ENCODE data around the gene FBXO31. TPM values are rescaled to one million over a fixed set of nuclear protein-coding genes. Genes with fewer than 3 reads are reported as not detected.
"Not testable (repeated sequence)": the region's sequence is repeated elsewhere in the genome, so short reads cannot be mapped to it uniquely, and the experiment has no call there.

The FBXO31 gene
- total and polyA plus RNA-seq, 2 of the 13 experiments (the other 11 are each of a cell fraction or from before 2014, with no cell fraction given), result 92.4 to 101 TPM

DNA sequence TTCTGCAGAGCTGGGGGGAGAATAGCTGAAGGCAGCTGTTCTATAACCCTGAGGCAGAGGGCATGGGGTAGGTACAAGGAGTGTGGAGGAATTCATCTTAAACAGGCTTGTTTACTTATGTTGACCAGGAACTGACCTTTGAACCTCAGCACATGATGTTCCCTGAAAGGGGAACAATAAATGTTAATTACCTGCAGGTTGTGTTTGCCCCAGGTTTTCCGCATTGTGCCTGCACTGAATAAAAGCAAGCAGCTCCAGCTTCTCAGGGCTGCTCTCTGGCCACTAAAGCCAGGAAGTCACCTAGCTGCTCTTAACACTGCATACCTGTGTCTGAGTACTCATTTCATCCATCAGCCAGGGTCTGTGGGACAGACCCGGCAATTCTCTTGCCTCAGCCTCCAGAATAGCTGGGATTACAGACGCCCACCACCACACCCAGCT lies 4.2 kb downstream of the FBXO31 start (continued):
- TF ChIP-seq RXRB (CRISPR knock-in tag; IDR thresholded peaks at IDR 0.05; ENCODE audit: borderline replicate concordance), result peak; percentile 73
- TF ChIP-seq MEF2D (CRISPR knock-in tag; IDR thresholded peaks at IDR 0.05), result peak; percentile 50; the same call in 1 of the 2 replicates
- TF ChIP-seq, protein P1, sequence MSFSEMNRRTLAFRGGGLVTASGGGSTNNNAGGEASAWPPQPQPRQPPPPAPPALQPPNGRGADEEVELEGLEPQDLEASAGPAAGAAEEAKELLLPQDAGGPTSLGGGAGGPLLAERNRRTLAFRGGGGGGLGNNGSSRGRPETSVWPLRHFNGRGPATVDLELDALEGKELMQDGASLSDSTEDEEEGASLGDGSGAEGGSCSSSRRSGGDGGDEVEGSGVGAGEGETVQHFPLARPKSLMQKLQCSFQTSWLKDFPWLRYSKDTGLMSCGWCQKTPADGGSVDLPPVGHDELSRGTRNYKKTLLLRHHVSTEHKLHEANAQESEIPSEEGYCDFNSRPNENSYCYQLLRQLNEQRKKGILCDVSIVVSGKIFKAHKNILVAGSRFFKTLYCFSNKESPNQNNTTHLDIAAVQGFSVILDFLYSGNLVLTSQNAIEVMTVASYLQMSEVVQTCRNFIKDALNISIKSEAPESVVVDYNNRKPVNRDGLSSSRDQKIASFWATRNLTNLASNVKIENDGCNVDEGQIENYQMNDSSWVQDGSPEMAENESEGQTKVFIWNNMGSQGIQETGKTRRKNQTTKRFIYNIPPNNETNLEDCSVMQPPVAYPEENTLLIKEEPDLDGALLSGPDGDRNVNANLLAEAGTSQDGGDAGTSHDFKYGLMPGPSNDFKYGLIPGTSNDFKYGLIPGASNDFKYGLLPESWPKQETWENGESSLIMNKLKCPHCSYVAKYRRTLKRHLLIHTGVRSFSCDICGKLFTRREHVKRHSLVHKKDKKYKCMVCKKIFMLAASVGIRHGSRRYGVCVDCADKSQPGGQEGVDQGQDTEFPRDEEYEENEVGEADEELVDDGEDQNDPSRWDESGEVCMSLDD (CRISPR knock-in tag; IDR thresholded peaks at IDR 0.05; ENCODE audit: borderline replicate concordance), result peak; percentile 52; the same call in 1 of the 2 replicates
- TF ChIP-seq POGK (CRISPR knock-in tag; conservative IDR thresholded peaks at IDR 0.05), result 0 out of 2 replicates have a peak, but pooled peaks have one; percentile 12
- TF ChIP-seq BRD4 (CRISPR knock-in tag; IDR thresholded peaks at IDR 0.05), result 0 out of 2 replicates have a peak, but pooled peaks have one; percentile 29
- TF ChIP-seq, protein P2, sequence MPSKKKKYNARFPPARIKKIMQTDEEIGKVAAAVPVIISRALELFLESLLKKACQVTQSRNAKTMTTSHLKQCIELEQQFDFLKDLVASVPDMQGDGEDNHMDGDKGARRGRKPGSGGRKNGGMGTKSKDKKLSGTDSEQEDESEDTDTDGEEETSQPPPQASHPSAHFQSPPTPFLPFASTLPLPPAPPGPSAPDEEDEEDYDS (CRISPR knock-in tag; IDR thresholded peaks at IDR 0.05), result 0 out of 2 replicates have a peak, but pooled peaks have one; percentile 34
- peak; percentile 75; the same call in 1 of the 2 replicates for TF ChIP-seq ZNF766 (CRISPR knock-in tag; IDR thresholded peaks at IDR 0.05; ENCODE audit: borderline replicate concordance)
- TF ChIP-seq HMGXB3 (CRISPR knock-in tag; IDR thresholded peaks at IDR 0.05; ENCODE audit: borderline replicate concordance), result peak; percentile 64; the same call in 1 of the 2 replicates
- TF ChIP-seq, protein P3, sequence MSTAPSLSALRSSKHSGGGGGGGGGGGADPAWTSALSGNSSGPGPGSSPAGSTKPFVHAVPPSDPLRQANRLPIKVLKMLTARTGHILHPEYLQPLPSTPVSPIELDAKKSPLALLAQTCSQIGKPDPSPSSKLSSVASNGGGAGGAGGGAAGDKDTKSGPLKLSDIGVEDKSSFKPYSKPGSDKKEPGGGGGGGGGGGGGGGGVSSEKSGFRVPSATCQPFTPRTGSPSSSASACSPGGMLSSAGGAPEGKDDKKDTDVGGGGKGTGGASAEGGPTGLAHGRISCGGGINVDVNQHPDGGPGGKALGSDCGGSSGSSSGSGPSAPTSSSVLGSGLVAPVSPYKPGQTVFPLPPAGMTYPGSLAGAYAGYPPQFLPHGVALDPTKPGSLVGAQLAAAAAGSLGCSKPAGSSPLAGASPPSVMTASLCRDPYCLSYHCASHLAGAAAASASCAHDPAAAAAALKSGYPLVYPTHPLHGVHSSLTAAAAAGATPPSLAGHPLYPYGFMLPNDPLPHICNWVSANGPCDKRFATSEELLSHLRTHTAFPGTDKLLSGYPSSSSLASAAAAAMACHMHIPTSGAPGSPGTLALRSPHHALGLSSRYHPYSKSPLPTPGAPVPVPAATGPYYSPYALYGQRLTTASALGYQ (CRISPR knock-in tag; IDR thresholded peaks at IDR 0.05), result peak; percentile 64; the same call in 1 of the 2 replicates
- peak; percentile 54; the same call in 1 of the 2 replicates for TF ChIP-seq MAX (IDR thresholded peaks at IDR 0.05)
- TF ChIP-seq, protein P4, sequence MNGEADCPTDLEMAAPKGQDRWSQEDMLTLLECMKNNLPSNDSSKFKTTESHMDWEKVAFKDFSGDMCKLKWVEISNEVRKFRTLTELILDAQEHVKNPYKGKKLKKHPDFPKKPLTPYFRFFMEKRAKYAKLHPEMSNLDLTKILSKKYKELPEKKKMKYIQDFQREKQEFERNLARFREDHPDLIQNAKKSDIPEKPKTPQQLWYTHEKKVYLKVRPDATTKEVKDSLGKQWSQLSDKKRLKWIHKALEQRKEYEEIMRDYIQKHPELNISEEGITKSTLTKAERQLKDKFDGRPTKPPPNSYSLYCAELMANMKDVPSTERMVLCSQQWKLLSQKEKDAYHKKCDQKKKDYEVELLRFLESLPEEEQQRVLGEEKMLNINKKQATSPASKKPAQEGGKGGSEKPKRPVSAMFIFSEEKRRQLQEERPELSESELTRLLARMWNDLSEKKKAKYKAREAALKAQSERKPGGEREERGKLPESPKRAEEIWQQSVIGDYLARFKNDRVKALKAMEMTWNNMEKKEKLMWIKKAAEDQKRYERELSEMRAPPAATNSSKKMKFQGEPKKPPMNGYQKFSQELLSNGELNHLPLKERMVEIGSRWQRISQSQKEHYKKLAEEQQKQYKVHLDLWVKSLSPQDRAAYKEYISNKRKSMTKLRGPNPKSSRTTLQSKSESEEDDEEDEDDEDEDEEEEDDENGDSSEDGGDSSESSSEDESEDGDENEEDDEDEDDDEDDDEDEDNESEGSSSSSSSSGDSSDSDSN (CRISPR knock-in tag; IDR thresholded peaks at IDR 0.05), result peak; percentile 44; the same call in 1 of the 2 replicates
- peak in 1 of 2 experiments; percentile 48; a peak in 1 of 4 replicates for TF ChIP-seq POLR2A (IDR thresholded peaks at IDR 0.05; ENCODE audit: insufficient read depth in 1 of 2, low read depth in 2 of 2, low read length in 2 of 2)
- TF ChIP-seq CREB1 (IDR thresholded peaks at IDR 0.05), result not testable (repeated sequence)
- 0 out of 2 replicates have a peak, but pooled peaks have one; percentile 12 for TF ChIP-seq CREB1 (CRISPR knock-in tag; IDR thresholded peaks at IDR 0.05)

Data from HepG2 (cell line).